GM03348 (cell line): ENCODE data around the gene GRIK4.
"Not testable (repeated sequence)": the region's sequence is repeated elsewhere in the genome, so short reads cannot be mapped to it uniquely, and the experiment has no call there.

Experiments used
- DNase-seq: peaks from one replicate; pipeline ENCODE4 v3.0.0; 2012; ENCODE audit warnings: low spot score

The GRIK4 gene

GRCh38 chr11:120511116-120511819 is at the start of gene GRIK4:
Gene GRIK4 (plus strand): TSS chr11:120511748. CDS start chr11:120660319, 148,571 bp downstream.
- DNase-seq: peak; percentile 95

GRCh38 chr11:120462825-120463224 is 48.7 kb upstream of the GRIK4 start:
- no peak for DNase-seq

- no peak for DNase-seq
Measured at GRCh38 chr11:120465921-120466534, 45.5 kb upstream of the GRIK4 start.

- DNase-seq: no peak
Measured at GRCh38 chr11:120467627-120468026, 43.9 kb upstream of the GRIK4 start.

- peak; percentile 77 for DNase-seq
Measured at GRCh38 chr11:120471131-120471530, 40.4 kb upstream of the GRIK4 start.

GRCh38 chr11:120471994-120472393 is 39.6 kb upstream of the GRIK4 start:
- no peak for DNase-seq

- DNase-seq: no peak
Measured at GRCh38 chr11:120473503-120473902, 38.0 kb upstream of the GRIK4 start.

- no peak for DNase-seq
Measured at GRCh38 chr11:120482149-120482548, 29.4 kb upstream of the GRIK4 start.

GRCh38 chr11:120484722-120485121 is 26.8 kb upstream of the GRIK4 start:
- no peak for DNase-seq

GRCh38 chr11:120486138-120486537 is 25.4 kb upstream of the GRIK4 start:
- DNase-seq: no peak

- no peak for DNase-seq
Measured at GRCh38 chr11:120489799-120490198, 21.7 kb upstream of the GRIK4 start.

GRCh38 chr11:120492486-120492885 is 19.1 kb upstream of the GRIK4 start:
- no peak for DNase-seq

- DNase-seq: no peak
Measured at GRCh38 chr11:120494595-120494994, 17.0 kb upstream of the GRIK4 start.

GRCh38 chr11:120499088-120499487 is 12.5 kb upstream of the GRIK4 start:
- no peak for DNase-seq

- DNase-seq: no peak
Measured at GRCh38 chr11:120499859-120500258, 11.7 kb upstream of the GRIK4 start.

- no peak for DNase-seq
Measured at GRCh38 chr11:120500414-120501071, 11.0 kb upstream of the GRIK4 start.

- DNase-seq: no peak
Measured at GRCh38 chr11:120501440-120501839, 10.1 kb upstream of the GRIK4 start.

GRCh38 chr11:120501976-120502755 is 9.4 kb upstream of the GRIK4 start:
- DNase-seq: no peak

- DNase-seq: not testable (repeated sequence)
Measured at GRCh38 chr11:120503529-120503928, 8.0 kb upstream of the GRIK4 start.

- DNase-seq: no peak
Measured at GRCh38 chr11:120505801-120506425, 5.6 kb upstream of the GRIK4 start.

- DNase-seq: no peak
Measured at GRCh38 chr11:120509346-120510053, 2.0 kb upstream of the GRIK4 start.
